GM18508 (cell line): ENCODE data around the gene ADGRF1.

Experiments used
- ATAC-seq: cut with Tn5 transposase; IDR thresholded peaks from one replicate; pipeline ENCODE4 v1.9.1; 2021; ENCODE audit warnings: moderate number of reproducible peaks; ENCODE audit not compliant: insufficient read depth, unreplicated experiment

ADGRF1 gene

GRCh38 chr6:46990031-46990644 lies 52.0 kb downstream of the ADGRF1 start:
- no peak for ATAC-seq

GRCh38 chr6:46989398-46989797 lies 52.7 kb downstream of the ADGRF1 start:
- ATAC-seq: no peak

GRCh38 chr6:46985943-46986342 lies 56.2 kb downstream of the ADGRF1 start:
- no peak for ATAC-seq

- no peak for ATAC-seq
These were observed 59.1 kb downstream of the ADGRF1 start for GRCh38 chr6:46983007-46983411.

GRCh38 chr6:46979206-46979605 lies 62.9 kb downstream of the ADGRF1 start:
- ATAC-seq: no peak

GRCh38 chr6:46974786-46975185 lies 67.3 kb downstream of the ADGRF1 start:
- ATAC-seq: no peak

GRCh38 chr6:46973029-46973428 lies 69.1 kb downstream of the ADGRF1 start:
- ATAC-seq: no peak

GRCh38 chr6:46972531-46972930 lies 69.6 kb downstream of the ADGRF1 start:
- ATAC-seq: no peak

- ATAC-seq: no peak
These were observed 72.9 kb downstream of the ADGRF1 start for GRCh38 chr6:46969206-46969605.

GRCh38 chr6:46967826-46968349 lies 74.2 kb downstream of the ADGRF1 start:
- ATAC-seq: no peak

GRCh38 chr6:46964716-46965519 lies 77.2 kb downstream of the ADGRF1 start:
- no peak for ATAC-seq

GRCh38 chr6:46963626-46964025 lies 78.5 kb downstream of the ADGRF1 start:
- ATAC-seq: no peak

- no peak for ATAC-seq
These were observed 79.1 kb downstream of the ADGRF1 start for GRCh38 chr6:46963039-46963438.

GRCh38 chr6:46961711-46962110 lies 80.4 kb downstream of the ADGRF1 start:
- ATAC-seq: no peak

- no peak for ATAC-seq
These were observed 80.9 kb downstream of the ADGRF1 start for GRCh38 chr6:46961232-46961631.

- no peak for ATAC-seq
These were observed 82.7 kb downstream of the ADGRF1 start for GRCh38 chr6:46959419-46959818.

GRCh38 chr6:46956409-46956808 lies 85.7 kb downstream of the ADGRF1 start:
- ATAC-seq: no peak

GRCh38 chr6:46954837-46955451 lies 87.2 kb downstream of the ADGRF1 start:
- ATAC-seq: no peak

- no peak for ATAC-seq
These were observed 88.2 kb downstream of the ADGRF1 start for GRCh38 chr6:46953921-46954320.

- ATAC-seq: no peak
These were observed 92.4 kb downstream of the ADGRF1 start for GRCh38 chr6:46949632-46950280.

- ATAC-seq: no peak
These were observed 93.4 kb downstream of the ADGRF1 start for GRCh38 chr6:46948699-46949098.
